Left lung (tissue), 10 donors: Measurements from ENCODE around the gene ABHD10. TPM values are rescaled to one million over a fixed set of nuclear protein-coding genes. Genes with fewer than 3 reads are reported as not detected.
A peak's percentile ranks its signal among the peaks of the same experiment; 100 is the strongest.
"Not testable (repeated sequence)": the region's sequence is repeated elsewhere in the genome, so short reads cannot be mapped to it uniquely, and the experiment has no call there.

Experiments used
- ATAC-seq: fragments of 200-7000 bp; cut with Tn5 transposase; one replicate; pipeline ENCODE4 v1.9.1; 2020; ENCODE audit warnings: moderate library complexity
- DNase-seq, 4 donors: peaks; one replicate each; pipeline ENCODE4 v3.0.0-alpha.2; 2013 to 2020
- H3K27ac ChIP-seq, 2 donors: fragments of 200-600 bp; sonication (generic) in 1 of 2; one replicate each; pipeline versions ENCODE4 v1.5.0 to v1.8.0; 2020 to 2021
- H3K27me3 ChIP-seq, 2 donors: fragments of 200-600 bp; sonication (generic) in 1 of 2; one replicate each; pipeline versions ENCODE4 v1.5.0 to v1.8.0; 2020 to 2021
- H3K36me3 ChIP-seq, 2 donors: fragments of 200-600 bp; sonication (generic) in 1 of 2; one replicate each; pipeline versions ENCODE4 v1.5.0 to v1.8.0; 2020 to 2021
- H3K4me1 ChIP-seq, 2 donors: fragments of 200-600 bp; one replicate each; pipeline ENCODE4 v1.8.0; 2021
- H3K4me3 ChIP-seq, 2 donors: fragments of 200-600 bp; sonication (generic) in 1 of 2; one replicate each; pipeline versions ENCODE4 v1.5.0 to v1.8.0; 2020 to 2021; ENCODE audit warnings: mild to moderate bottlenecking in 1 of 2
- H3K9me3 ChIP-seq, 2 donors: fragments of 200-600 bp; sonication (generic) in 1 of 2; one replicate each; pipeline versions ENCODE4 v1.5.0 to v1.8.0; 2020 to 2021
- CTCF ChIP-seq, 2 donors: fragments of 200-600 bp; sonication (generic) in 1 of 2; IDR thresholded peaks; one replicate each; pipeline versions ENCODE4 v1.5.0 to v1.8.0; 2021; ENCODE audit warnings: antibody characterized with exemption in 2 of 2
- intact Hi-C, 2 donors: fragments of 100-400 bp; cut with DNase I; formaldehyde crosslinking; loops; one replicate each; pipeline versions ENCODE4 v1.11.2 to v1.14.2; 2022
- polyA plus RNA-seq, 6 donors: library from polyadenylated mRNA; unstranded; fragments of 120-200 nt; gene quantifications; one replicate each; pipeline ENCODE4 v1.2.1, GENCODE V29; 2013; ENCODE audit not compliant: insufficient read length in 6 of 6
- total RNA-seq, 2 donors: library from RNA; stranded (reverse); fragmentation: NEBNext Ultra II Directional; extraction: Animal tissue kit (Norgen Biotek cat#: 25700); gene quantifications; one replicate each; pipeline ENCODE4 v1.2.1, GENCODE V29; 2021
- donor health status: DM: no; HTN: yes; CAD: no.
- donor health status: DM: no; HTN: no; CAD: no.

The ABHD10 gene
- total and polyA plus RNA-seq, 8 donors, result 22.7 to 63.6 (median 52.1) TPM

DNA sequence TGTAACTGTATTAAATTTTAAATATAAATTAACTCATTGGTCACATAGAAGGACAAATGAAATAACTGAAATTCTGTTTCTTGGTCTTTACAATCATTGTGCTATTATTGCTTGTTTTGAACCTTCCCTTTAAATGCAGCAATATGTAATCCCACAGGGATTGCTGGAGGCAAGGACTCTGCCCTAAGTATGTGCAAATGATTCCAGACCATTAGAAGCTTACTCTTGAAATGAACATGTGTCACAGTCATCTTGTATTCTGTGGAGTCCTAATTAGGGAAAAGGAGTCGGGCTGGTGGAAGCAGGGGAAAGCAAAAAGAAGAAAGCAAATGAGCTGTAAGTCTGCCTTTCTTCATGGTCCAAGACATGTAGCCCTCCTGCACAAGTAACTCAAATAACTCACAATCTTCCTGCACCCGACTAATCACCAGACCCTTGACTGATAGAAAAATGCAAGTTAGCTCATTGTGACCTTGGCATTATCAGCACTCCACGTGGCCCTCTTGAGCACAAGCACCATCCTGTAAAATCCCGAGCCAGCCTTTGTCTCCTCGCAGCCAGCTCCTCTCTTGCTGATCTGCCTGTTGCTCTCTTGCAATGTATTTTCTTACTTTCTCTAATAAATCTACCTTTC is 53.4 kb downstream of the ABHD10 start:
- no peak overlapping the region for H3K4me3 ChIP-seq
- no peaks in the 10 kb centered on the region for H3K36me3 ChIP-seq
- no peaks in the 10 kb centered on the region for H3K27me3 ChIP-seq
- DNase-seq (no peak), ATAC-seq (peak; percentile 79)
- H3K27ac ChIP-seq, result no peak overlapping the region
- intact Hi-C loops, result no loop called here
- H3K9me3 ChIP-seq, result no peaks in the 10 kb centered on the region
- H3K4me1 ChIP-seq, result no peaks in the 10 kb centered on the region
- no peak for TF ChIP-seq CTCF (IDR thresholded peaks at IDR 0.05)

DNA sequence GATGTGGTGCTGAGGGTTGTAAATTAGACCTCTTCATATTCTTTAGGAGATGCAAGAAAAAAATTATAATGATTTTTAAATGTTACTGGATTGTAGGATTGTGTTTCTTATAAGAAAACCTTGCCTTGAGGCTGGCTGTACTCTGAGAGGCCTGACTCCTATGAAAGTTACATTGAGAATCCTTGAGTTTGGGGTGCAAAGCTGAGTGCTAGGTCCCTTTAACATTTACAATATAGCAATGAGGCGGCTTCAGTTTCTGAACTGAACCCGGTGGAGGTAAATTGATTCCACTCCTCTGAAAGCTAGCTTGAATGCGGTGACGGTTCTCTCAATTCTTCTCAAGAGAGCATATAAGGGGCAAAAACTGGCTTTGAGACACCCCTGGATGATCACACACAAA is 55.6 kb downstream of the ABHD10 start, which contains the start of gene TMPRSS7:
Gene TMPRSS7 (plus strand): TSS at position 301 of the 400 bp plus-strand sequence. CDS start 110 bp downstream, outside the sequence.
- TF ChIP-seq CTCF (IDR thresholded peaks at IDR 0.05), result no peak
- Histone ChIP-seq H3K4me1 (no peaks in the 10 kb centered on the region), H3K4me3 (no peak within 1 kb of the TSS), H3K36me3 (no peaks in the 10 kb centered on the region), H3K27me3 (no peaks in the 10 kb centered on the region), H3K27ac (no peak within 1 kb of the TSS), H3K9me3 (no peaks in the 10 kb centered on the region)
- intact Hi-C loops, result no loop called here
- DNase-seq (no peak), ATAC-seq (no peak)

DNA sequence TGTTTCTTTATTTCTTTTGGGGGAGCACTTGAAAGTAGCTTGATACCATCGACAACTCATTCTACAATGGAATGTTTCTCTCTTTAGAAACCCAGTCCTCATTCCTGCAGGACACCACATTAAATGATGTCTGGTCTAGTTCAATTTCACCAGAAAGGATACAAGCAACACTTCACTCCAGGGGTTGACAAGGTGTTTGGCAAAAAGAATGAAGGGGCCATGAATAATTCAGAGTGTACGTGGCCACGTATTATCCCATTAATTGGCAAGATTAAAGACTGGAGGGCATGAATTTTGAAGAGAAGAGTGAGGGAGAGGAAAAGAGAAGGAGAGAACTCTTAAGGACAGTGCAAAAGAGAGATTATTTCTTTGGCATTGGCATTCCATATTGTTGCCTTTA is 56.4 kb downstream of the ABHD10 start:
- DNase-seq (no peak), ATAC-seq (no peak)
- Histone ChIP-seq H3K36me3 (no peaks in the 10 kb centered on the region), H3K27me3 (no peaks in the 10 kb centered on the region), H3K4me1 (no peaks in the 10 kb centered on the region), H3K4me3 (no peak overlapping the region), H3K27ac (no peak overlapping the region), H3K9me3 (no peaks in the 10 kb centered on the region)
- TF ChIP-seq CTCF (IDR thresholded peaks at IDR 0.05), result no peak
- intact Hi-C loops, result no loop called here

DNA sequence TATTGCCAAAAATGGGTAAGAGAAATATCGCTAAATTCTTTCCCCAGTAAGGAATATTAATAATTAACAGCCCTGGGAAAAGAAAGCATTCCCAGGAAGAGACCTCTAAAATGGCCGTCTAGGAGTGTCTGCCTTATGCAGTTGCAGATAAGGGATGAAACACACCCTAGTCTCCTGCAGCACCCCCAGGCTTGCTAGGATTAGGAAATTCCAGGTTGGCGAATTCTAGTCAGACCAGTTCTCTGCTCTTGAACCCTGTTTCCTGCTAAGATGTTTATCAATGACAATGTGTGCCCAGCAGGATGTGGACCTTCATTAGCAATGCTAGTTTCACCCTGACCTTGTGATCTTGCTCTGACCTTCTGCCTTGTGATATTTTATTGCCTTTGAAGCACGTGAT is 58.4 kb downstream of the ABHD10 start:
- H3K9me3 ChIP-seq, H3K4me1 ChIP-seq, H3K27me3 ChIP-seq, intact Hi-C loops, H3K36me3 ChIP-seq, DNase-seq, H3K27ac ChIP-seq, ATAC-seq, H3K4me3 ChIP-seq: not testable (repeated sequence)

DNA sequence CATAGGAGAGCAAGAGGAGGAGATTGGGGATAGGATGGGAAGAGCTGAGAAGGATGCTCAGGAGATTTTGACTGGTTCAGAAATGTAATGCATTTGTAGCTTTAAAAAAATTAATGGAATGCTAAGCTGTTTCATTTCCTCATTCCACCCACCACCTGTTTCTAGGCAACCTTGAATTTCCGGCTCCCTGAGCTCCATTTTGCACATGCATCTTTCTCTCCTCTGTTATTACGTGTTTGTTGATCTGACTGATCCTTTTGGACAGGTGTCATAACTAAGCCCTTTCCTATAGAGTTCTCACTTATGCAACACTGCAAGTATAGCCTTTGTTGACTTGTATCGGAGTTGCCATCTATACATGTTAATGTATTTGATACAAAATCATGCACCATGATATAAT is 60.0 kb downstream of the ABHD10 start:
- Histone ChIP-seq H3K27ac (no peak overlapping the region), H3K4me1 (no peaks in the 10 kb centered on the region), H3K27me3 (no peaks in the 10 kb centered on the region), H3K36me3 (no peaks in the 10 kb centered on the region), H3K9me3 (no peaks in the 10 kb centered on the region), H3K4me3 (no peak overlapping the region)
- TF ChIP-seq CTCF (IDR thresholded peaks at IDR 0.05), result no peak
- intact Hi-C loops, result no loop called here
- DNase-seq (no peak), ATAC-seq (peak; percentile 27)

- H3K36me3 ChIP-seq, result no peaks in the 10 kb centered on the region
- H3K4me1 ChIP-seq, result no peaks in the 10 kb centered on the region
- no peak for DNase-seq
- no peaks in the 10 kb centered on the region for H3K27me3 ChIP-seq
- no peak overlapping the region for H3K27ac ChIP-seq
- no peak overlapping the region for H3K4me3 ChIP-seq
- TF ChIP-seq CTCF (IDR thresholded peaks at IDR 0.05), result no peak
- H3K9me3 ChIP-seq, result no peaks in the 10 kb centered on the region
- intact Hi-C loops, result no loop called here
- no peak for ATAC-seq
Measured at GRCh38 chr3:112041321-112041720, 62.5 kb downstream of the ABHD10 start.
